ENCODE data around the gene ADIPOR2.

The ADIPOR2 gene

DNA sequence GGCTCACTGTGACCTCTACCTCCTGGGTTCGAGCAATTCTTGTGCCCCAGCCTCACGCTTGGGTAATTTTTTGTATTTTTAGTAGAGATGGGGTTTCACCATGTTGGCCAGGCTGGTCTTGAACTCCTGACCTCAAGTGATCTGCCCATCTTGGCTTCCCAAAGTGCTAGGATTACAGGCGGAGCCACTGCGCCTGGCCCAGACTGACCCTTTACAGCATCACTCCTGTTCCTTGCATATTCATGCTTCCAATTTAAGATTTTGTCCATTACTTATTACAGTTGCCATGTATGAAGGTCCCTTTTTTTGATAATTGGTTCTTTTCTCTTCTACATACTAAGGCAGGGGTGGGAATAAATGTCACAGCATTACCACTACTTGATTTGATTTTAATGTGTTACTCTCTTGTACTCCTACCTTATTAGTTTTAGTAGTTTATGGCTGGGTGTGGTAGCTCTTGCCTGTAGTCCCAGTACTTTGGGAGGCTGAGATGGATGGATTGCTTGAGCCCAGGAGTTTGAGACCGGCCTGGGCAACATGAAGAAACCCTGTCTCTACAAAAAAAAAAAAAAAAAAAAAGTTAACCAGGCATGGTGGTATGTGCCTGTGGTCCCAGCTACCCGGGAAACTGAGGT lies 46.9 kb downstream of the ADIPOR2 start:
- DNase-seq: no peak

DNA sequence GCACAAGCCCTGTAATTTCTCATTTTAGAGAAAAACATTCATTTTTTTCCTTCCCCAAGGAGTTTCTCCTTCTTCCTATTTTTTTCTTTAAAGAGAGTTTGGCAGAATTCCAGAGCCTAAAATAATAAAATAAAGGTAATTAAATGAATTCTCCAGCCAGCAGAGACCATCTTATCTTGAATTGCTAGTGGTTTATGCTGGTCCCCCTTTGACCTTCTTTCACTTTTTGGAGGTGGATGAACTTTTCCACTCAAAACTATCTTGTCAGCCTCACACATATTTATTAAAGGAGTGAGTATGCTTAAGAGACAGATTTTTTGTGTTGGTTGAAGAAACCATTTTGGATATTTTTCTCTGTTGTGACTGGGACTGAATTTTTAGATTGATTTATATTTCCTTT lies 47.6 kb downstream of the ADIPOR2 start:
- no peak for DNase-seq

DNA sequence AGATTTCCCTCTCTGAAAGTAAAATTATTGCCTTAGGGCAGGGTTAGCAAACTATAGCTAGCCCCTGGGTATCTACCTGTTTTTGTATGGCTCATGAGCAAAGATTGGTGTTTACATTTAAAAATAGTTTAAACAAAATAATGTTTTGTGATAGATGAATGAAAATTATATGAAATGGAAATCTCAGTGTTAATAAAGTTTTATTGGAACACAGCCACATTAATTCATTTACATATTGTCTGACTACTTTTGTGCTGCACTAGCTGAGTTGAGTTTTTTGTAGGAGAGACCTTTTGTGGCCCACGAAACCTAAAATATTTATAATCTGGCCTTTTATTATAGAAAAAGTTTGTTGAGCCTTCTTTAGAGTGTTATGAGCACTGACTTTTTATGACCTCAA lies 48.5 kb downstream of the ADIPOR2 start:
- DNase-seq: no peak

DNA sequence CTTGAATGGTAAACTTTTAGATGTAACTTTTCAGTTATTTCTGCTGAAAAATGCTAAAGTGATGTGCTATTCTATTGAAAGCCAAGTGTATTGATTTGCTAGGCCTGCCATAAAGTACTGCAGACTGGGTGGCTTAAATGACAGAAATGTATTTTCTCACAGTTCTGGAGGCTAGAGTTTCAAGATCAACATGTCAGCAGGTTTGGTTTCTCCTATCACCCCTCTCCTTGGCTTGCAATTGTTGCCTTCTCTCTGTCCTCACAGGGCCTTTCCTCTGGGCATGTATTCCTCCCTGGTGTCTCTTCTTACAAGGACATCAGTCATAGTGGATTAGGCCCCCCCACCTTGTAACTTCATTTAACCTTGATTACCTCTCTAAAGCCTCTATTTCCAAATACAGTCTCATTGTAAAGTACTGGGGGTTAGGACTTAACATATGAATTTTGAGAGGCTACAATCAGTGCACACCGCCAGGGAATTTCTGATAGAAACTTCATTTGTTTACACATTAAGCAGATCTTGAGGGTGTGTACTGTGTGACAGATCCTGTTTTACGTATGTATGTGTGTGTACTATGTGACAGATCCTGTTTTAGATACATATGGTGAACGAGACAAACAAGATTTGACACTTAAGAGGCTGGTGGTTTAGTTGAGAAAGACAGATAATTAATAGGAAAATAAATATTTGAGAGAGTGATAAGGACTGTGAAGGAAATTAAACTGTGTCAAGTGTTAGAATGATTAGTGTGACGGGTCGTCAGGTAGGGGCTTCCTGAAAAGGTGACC lies 49.5 kb downstream of the ADIPOR2 start:
- DNase-seq: no peak

DNA sequence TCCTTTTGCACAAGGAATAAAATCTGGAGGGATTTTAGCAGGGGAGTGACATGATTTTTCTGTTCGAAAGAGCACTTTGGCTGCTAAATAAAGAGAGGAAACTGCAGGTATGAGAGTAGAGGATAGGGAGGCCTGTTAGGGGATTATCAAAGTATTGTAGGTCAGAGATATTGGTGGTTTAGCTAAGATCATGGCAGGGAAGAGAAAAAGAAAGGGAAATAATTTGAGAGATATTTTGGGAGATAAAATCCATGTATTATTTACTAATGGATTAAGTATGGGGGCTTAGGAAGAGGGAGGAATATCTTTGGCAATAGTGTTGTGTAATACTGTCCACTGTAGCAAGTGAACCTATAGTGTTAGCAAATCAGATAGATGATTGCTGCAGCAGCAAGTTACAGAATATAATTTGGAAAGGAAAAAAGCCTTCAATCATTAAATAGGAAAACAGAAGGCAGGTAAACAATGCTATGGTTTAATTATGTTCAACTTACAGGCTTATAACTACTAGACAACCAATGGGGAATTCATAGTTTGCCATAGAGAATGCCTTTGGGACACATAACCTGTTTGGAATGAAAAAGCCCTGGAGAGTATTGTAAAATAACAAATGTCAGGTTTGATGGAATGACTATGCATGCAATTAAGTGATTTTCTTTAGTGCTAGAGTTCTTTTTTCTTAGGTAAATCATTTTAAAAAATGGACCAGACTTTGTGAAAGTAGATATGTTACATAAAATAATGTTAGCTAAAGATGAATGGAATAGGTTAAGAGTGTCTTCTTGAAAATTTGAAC lies 50.5 kb downstream of the ADIPOR2 start:
- no peak for DNase-seq

DNA sequence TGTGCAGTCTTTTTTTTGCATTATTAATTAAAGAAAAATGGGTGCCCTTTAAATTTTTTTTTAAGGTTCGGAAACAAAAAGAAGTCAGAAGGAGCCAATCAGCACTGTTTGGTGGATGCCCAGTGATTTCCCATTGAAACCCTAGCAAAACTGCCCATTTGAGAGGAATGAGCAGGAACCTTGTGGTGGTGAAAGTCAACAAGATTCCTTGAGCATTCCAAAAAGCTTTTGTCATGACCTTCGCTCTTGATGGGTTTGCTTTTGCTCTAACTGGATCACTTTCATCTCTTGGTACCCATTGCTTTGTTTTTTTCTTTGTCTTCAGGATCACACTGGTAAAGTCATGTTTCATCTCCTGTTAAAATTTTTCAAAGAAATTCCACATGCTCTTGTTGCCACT lies 54.1 kb downstream of the ADIPOR2 start:
- DNase-seq: no peak

DNA sequence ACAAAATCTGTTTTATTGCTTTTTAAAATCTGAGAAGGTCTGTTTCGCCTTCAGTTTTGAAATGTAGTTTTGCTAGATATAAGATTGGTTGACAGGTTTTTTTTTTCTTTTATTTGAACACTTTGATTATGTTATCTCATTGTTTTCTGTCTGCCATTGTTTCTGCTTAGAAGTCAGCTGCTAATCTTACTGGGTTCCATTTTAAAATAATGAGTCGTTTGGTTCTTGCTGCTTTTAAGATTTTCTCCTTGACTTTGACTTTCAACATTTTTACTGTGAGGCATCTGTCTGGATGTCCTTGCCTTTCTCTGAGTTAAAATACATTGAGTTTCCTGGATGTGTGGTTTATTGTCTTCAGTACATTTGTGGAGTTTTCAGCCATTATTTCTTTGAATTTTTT lies 56.7 kb downstream of the ADIPOR2 start:
- no peak for DNase-seq

DNA sequence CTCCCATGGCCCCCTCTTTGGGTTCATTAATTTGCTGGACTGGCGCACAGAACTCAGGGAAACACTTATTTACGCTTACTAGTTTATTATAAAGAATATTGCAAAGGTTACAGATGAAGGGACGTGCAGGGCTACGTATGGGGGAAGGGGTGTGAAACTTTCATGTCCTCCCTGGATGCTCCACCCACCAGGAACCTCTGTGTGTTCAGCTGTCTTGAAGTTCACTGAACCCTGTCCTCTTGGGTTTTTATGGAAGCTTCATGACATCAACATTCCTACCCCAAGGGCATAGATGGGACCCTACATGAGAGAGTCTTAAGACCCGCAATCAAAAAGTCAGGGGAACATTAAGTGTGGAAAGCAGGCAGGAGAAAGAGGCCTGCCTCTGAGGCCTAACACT lies 58.1 kb downstream of the ADIPOR2 start:
- no peak for DNase-seq

DNA sequence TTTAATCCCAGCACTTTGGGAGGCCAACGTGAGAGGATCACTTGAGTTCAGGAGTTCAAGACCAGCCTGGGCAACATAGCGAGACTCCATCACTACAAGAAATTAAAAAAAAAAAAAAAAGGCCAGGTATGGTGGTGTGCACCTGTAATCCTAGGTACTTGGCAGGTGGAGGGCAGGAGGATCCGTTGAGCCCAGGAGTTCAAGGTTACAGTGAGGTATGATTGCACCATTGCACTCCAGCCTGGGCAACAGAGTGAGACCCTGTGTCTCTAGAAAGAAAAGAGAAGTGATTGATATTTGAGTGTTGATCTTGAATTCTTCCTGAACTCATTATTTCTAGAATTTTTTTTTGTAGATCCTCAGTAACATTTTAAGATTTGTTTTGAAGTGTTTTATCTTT lies 59.4 kb downstream of the ADIPOR2 start:
- no peak for DNase-seq

DNA sequence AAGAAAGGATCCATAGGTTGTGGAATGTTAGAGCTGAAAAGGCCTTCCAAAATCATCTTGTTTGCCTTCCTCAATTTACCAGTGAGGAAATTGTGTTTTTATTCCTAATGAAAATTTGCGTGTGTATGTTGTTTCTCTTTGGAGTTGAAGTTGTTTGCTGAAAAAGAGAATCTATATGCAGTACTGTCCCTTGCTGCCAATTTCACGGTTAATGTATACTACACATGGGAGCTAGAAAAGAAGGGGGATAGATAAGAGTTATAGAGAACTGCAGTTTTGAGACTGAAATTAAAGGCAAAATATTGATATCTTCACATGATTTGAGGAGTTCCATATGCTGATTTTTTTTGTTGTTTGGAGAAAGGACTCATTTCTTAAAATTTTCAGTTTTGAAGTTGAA lies 67.5 kb downstream of the ADIPOR2 start:
- no peak for DNase-seq

DNA sequence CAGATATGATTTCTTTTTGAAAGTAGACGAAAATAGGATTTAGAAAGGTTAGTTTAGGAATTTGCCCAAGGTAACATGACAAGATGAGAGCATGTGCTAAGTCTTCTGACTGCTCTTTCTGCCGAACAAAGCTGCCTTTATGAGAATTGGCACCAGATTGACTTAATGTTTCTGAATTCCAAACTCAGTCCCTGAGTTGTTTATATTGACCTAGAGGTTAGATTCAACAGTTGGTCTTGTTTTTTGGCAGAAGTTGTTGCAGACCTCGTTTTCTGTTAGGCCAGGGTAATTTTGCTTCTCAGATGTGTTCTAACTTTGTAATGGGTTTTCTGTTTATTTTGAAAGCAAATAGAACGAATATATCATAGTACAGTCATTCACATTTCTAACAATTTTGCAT lies 68.0 kb downstream of the ADIPOR2 start:
- DNase-seq: no peak

DNA sequence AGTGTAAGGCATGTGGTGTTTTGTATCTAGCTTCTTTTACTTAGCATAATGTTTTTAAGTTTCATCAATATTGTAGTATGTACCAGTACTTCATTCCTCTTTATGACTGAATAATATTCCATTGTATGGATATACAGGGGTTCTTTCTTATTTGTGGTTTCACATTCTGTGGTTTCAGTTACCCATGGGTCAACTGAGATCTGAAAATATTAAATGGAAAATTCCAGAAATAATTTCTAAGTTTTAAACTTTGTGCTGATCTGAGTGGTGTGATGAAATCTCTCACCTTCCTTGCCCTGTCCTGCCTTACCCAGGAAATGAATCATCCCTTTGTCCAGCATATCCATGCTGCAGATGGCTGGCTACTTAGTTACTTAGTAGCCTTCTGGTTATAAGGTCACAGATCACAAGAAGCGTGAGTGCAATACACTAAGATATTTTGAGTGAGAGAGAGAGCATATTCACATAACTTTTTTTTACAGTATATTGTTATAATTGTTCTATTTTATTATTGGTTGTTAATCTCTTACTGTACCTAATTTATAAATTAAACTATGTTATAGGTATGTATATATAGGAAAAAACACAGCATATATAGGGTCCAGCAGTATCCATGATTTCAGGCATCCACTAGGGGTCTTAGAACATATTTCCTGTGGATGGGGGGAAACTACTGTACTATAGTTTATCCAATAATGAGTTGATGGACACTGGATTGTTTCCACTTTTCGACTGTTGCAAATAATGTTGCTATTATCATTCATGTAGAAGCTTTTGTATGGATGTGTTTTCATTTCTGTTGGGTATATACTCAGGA lies 69.9 kb downstream of the ADIPOR2 start:
- no peak for DNase-seq

DNA sequence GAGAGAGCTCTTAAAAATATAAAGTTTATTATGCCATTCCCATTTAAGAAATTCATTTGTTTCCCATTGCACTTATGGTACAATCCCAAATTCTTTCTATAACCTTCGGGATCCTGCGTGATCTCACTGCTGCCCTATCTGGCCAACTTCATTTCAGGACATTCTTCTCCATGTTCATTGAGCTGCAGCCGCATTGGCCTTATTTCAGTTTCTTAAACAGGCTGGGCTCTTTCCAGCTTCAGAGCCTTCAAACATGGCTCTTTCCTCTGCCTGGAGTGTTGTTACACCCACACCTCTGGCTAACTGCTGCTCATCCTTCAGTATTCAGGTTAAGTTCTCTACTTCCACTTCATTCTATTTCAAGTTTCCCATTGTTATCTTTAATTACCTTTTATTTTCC lies 71.0 kb downstream of the ADIPOR2 start:
- DNase-seq: no peak

DNA sequence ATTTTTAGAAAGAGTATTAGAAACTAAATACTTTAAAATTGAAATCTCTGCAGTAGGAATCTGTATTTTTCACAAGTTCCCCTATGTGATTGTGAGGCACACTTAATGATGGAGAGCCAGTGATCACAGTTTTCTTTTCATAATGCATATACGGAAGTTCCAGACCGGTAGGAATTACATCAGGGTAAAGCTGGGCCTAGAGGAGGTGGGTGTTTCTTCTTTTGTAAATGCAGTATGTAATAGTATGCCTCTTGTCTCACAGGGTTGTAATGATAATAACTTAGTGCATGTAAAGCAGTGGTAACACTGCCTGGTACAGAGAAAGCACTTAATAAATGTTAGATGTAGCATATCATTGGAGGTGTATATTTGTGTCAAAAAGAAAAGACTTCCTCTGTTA lies 72.3 kb downstream of the ADIPOR2 start:
- DNase-seq: no peak

DNA sequence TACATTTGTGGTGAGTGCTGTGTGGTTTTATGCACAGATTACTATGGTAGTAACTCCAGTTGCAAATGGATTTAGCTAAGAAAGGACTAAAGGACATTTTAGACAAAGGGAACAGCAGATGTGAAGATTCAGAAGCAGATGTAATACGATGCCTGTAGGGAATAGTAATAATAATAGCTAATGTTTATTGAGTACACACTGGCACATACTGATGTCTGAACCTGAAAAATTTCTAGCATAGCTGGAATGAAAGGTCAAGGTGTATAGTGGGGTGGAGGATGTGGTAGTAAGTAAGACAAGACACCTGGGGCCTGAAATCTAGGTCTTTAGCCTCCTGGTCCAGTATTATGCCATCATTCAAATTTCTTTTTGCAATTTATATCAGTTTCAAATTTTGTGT lies 75.2 kb downstream of the ADIPOR2 start:
- DNase-seq: no peak

DNA sequence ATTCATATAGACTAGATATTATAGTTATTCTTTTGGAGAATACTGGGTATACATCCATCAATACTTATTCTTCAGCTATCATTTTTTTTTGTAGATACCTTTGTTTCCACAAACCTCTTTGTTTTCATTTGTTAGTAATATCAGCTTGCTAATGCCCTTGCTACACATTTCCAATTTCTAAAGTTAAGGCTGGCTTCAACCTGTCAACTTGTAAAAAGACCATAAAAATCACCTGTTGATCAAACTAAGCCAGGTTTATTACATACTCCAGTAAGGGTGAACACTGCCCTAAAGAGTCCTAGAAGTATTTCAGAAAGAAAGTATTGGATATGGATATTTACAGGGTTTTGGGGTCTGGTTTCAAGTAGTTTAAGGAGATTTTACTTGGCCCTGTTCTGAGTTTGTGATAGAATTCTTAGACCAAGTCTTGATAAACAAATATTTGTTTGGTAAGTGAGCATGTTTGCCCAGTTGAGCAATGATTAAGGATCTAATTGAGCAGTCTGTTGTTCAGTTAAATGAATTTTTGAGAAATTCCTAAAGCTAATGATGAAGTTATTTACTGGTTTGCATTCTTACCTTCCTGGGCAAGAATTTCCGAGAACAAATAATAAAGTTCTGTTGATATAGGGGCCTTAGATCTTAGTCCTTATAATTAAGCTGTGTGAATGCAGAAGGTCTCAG lies 76.7 kb downstream of the ADIPOR2 start:
- no peak for DNase-seq

DNA sequence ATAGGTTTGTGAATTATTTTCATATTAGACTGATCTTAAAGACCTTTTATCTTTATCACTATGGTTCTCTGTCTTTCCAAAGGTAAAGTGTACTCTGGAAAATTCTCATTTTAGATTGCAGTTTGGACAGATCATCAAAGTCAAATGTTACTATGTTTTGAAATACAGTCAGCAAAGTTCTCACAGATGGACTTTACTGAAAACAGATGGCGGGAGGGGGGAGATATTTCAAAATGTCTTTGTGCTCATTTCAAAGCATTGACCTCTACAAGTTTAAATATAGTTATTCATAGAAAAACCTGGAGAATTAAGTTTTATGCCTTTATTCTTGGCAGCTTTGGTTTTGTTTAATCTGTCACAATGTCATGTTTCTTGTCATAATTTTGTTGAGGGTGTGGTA lies 77.7 kb downstream of the ADIPOR2 start:
- DNase-seq: no peak

DNA sequence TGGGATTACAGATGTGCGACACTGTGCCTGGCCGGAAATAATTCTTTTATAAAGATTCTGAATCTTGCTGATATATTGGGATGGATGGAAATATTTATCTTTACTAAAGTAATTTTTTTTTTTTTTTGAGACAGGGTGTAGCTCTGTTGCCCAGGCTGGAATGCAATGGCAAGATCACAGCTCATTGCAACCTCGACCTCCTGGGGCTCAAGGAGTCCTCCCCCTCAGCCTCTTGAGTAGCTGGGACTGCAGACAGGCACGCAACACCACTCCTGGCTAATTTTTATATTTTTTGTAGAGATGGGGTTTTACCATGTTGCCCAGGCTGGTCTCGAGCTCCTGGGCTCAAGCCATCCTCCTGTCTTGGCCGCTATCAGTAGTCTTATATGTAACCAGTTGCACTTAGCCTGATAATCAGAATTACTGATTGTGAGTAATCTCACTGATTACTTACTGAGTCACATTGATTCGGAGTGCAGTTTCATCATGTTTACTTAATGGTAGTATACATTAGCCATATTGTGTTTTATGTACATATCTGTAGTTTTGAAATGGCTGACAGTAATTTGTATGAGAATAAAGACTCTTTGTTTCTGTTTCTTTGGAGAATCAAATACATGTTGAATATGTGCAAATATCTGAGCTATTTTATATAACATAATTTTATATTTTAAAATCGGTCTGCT lies 79.1 kb downstream of the ADIPOR2 start:
- no peak for DNase-seq

DNA sequence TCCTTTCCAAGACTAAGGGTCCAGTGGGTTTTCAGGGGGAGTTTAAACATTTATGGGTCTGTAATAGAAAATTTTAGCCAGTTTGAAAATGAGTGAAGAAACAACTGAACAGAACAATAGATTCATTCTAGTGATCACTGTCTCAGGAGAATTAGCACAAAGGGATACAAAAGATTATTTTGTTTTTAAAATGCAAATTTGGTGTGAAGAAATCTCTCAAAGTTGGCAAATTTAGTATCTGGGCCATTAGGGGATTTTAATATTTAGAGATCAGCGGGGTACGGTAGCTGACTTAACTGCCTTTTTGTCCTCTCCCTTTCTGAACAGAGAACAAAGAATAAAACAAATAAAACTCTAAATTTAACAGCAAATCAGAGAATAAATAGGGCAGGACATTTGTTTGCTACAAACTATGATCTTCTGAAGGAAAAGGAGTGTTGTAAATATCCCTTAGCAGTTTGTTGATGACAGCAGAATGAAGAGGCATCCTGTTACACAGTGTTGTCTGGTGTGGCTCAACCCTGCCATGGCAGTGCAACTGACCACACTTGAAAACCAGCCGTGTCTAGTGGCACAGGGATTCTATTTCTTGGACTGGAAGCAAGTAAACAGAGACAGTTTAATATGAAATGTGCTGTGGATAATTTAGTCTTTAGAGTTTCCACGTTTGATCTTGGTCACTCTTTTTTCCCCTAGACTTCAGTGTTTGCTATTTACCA lies 83.2 kb downstream of the ADIPOR2 start:
- no peak for DNase-seq

DNA sequence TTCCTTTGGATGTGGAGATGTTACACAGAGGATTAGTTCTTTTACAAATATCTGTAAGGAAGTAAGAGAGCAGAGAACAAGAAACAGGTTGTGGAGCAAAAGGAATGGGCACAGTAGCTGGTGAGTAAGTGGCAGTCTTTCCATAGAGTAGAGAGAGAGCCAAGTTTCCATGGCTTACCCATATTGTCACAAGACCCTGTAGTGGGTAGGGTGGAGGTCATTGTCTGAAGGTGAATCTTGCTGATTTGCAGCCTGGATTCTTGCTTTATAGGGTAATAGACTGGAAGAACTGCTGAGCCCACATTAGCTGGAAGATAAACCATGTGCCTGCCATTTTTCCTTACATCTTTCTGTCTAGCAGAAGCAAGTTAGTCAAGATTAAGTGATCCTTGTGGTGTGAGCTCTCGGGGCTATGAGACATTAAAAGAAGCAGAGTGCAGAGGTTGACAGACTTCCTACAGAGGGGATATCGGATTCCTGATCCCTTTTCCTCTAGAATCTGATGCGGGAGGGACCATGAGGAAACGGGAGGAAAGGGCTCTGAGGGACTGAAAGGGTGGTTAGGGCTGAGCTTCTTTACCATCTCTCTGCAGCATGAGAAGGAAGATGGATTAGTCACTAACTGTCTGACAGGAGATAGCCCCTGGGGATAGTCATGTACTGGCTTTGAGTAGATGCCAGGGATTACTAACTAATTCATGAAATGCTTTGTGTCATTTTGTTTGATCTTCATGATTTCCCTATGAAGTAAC lies 85.5 kb downstream of the ADIPOR2 start:
- no peak for DNase-seq

Data from cerebellar nuclear complex (tissue), 1 donor.